LNCaP clone FGC (cell line): ENCODE measurements around the gene EXOC4.

ENCODE experiments used
- DNase-seq: peaks from one replicate; pipeline ENCODE4 v3.0.0-alpha.2; 2011; ENCODE audit warnings: low read depth
- H3K4me3 ChIP-seq: 2 replicates; pipeline ENCODE4 v1.5.1; 2011; ENCODE audit warnings: mild to moderate bottlenecking, low read depth, low read length, control low read depth
- CTCF ChIP-seq: IDR thresholded peaks from 2 replicates; pipeline ENCODE4 v1.5.1; 2012; ENCODE audit warnings: mild to moderate bottlenecking; ENCODE audit not compliant: control insufficient read depth, insufficient read depth; ENCODE audit errors: extremely low read depth

The EXOC4 gene

DNA sequence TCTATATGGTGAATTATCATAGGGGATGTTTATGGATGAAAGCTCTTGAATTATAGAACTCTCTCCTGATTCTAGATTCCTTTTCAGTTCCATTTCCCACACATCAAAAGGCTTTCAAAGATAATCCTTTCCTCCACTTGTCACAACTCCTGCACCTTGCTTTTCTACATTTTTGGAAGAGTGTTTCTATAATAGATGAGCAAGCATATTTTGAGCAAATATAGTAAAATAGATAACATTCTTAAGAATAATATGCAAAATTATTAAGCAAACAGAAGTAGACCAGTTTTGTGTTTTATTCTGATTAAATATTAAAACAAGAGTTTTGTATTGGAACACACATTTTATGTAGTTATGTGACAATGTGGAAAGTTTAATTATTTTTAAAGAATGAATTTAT lies 340.7 kb downstream of the EXOC4 start:
- no peak for TF ChIP-seq CTCF
- DNase-seq = no peak
- H3K4me3 ChIP-seq = no peak overlapping the region

- TF ChIP-seq CTCF = no peak
- H3K4me3 ChIP-seq = no peak overlapping the region
- no peak for DNase-seq
Measured at GRCh38 chr7:133601617-133602016, 348.7 kb downstream of the EXOC4 start.

- no peak overlapping the region for H3K4me3 ChIP-seq
- no peak for DNase-seq
- no peak for TF ChIP-seq CTCF
Measured at GRCh38 chr7:133602291-133602690, 349.4 kb downstream of the EXOC4 start.

DNA sequence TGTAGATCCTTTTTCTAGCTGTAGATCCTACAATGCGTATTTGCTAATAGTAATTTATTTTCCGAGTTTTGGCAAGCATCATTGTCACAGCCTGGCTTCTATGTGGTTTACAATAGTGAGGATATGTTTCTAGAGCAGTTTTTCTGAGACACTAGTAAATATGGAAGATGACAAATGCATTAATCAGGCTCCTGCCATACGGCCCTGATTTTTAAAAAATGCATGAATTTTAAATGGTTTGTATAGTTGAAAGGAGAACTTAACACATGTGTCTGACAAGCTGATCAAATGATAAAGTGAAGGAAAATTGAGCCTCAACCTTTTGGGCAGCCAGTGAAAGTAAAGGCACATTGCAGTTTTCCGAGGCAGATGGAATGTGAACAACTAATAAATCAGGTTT lies 354.1 kb downstream of the EXOC4 start:
- TF ChIP-seq CTCF = no peak
- H3K4me3 ChIP-seq = no peak overlapping the region
- no peak for DNase-seq

- no peak overlapping the region for H3K4me3 ChIP-seq
- no peak for TF ChIP-seq CTCF
- DNase-seq = no peak
Measured at GRCh38 chr7:133609806-133610205, 356.9 kb downstream of the EXOC4 start.

DNA sequence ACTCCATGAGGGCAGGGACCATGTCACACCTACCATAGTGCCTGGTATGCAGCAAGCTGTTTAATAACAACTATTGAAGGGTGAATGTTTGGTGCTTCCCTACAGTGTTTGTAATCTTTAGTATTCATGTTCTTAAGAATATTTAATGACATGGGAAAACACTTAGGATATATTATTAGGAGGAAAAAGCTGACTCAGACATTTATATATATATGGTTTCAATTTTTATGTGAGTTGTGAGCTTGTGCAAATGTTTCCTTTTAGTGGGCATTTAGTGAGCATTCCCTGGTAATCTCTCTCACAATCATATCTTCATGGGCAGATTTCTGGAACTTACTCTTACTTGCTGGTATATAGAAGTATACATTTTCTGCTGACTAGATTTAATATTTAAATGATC lies 359.1 kb downstream of the EXOC4 start:
- no peak for TF ChIP-seq CTCF
- no peak for DNase-seq
- no peak overlapping the region for H3K4me3 ChIP-seq

DNA sequence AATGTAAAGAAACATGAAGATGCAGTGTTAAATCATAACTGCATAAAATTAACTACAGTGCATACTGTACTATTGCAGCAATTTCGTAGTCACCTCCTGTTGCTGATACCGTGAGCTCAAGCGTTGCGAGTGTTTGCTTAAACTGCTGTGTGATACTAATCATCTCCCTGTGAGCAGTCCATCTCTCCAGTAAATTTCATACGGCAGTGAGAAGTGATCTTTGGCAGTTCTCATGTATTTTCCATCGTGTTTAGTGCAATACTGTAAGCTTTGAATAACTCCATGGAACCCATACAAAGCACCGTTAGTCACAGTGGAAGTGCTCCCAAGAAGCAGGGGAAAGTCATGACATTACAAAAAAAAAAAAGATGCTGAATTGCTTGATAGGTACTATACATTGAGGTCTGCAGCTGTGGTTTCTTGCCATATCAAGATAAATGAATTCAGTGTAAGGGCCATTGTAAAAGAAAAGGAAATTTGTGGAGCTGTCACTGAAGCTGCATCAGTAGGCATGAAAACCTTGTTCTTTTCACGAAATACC lies 360.4 kb downstream of the EXOC4 start:
- TF ChIP-seq CTCF = no peak
- no peak overlapping the region for H3K4me3 ChIP-seq
- no peak for DNase-seq
